DOHH2 (cell line): ENCODE data around the gene SPOCK1.
"Not testable (repeated sequence)": the region's sequence is repeated elsewhere in the genome, so short reads cannot be mapped to it uniquely, and the experiment has no call there.

ENCODE experiments used
- CTCF ChIP-seq: fragments of 200-600 bp; sonication (generic); IDR thresholded peaks from one replicate; pipeline ENCODE4 v1.5.1; 2014; ENCODE audit warnings: antibody characterized with exemption, mild to moderate bottlenecking, low read depth, low read length; ENCODE audit not compliant: poor library complexity, severe bottlenecking
- EZH2phosphoT487 ChIP-seq: fragments of 200-600 bp; sonication (generic); IDR thresholded peaks from 2 replicates; pipeline ENCODE4 v1.6.1; 2017; ENCODE audit warnings: borderline replicate concordance, mild to moderate bottlenecking, antibody characterized with exemption, low read length, moderate library complexity, mixed read lengths

GRCh38 chr5:137259115-137259514 lies 240.0 kb downstream of the SPOCK1 start:
- TF ChIP-seq CTCF, EZH2phosphoT487: not testable (repeated sequence)
